GM21786 (cell line): ENCODE data around the gene PLD3.

Experiments used
- ATAC-seq: cut with Tn5 transposase; IDR thresholded peaks from one replicate; pipeline ENCODE4 v1.9.1; 2021; ENCODE audit not compliant: unreplicated experiment

The PLD3 gene

DNA sequence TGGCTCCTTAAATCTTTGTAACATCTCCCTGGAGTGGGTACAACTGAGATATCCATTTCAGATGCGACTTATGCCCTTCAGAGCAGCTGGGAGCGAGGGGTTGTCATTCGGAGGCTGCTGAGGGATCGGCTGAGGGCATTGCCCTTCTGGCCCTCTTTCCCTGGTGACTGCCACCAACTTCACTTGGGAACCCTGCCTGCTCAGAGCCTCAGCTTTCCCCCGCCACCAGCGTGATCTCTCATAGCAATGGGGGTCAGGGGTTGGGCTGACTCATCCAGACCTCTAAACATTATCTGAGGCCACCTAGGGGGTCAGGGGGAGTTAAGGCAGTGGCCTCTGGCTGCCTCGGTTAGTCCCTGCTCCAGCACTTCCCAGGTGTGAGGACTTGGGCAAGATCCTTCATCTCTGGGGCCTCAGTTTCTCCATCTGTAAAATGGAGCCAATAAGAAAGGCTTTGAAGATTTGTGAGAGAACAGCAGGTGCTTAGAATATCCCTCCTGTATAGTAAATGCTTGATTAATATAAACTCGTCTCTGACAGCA is 63.5 kb downstream of the PLD3 start:
- no peak for ATAC-seq

- ATAC-seq, result no peak
These were observed 64.4 kb downstream of the PLD3 start for GRCh38 chr19:40412866-40413265.

GRCh38 chr19:40413291-40413845 is 64.9 kb downstream of the PLD3 start, which contains the start of gene PRX:
TSS of gene PRX (minus strand) at chr19:40413378. CDS start at chr19:40407932, 5,446 bp downstream.
- no peak for ATAC-seq

- no peak for ATAC-seq
These were observed 66.3 kb downstream of the PLD3 start for GRCh38 chr19:40414542-40415535.

DNA sequence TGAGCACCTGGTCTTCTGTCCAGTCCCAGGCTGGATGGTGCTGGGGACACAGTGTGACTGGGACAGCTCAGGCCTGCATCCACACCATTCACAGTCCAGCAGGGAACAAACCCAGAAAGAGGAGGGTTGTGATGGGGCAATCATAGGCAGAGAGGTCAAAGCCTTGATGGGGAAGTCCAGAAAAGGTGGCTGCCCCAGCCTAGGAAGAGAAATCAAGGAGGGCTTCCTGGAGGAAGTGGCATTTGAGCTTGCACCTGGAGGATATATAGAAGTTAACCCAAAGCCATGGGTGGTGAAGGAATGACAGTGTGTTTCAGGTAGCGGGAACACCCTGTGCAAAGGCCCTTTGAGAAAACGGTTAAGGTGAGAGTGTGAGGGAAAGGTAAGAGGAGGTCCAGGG is 67.3 kb downstream of the PLD3 start:
- no peak for ATAC-seq

GRCh38 chr19:40416918-40417642 is 68.6 kb downstream of the PLD3 start:
- no peak for ATAC-seq

DNA sequence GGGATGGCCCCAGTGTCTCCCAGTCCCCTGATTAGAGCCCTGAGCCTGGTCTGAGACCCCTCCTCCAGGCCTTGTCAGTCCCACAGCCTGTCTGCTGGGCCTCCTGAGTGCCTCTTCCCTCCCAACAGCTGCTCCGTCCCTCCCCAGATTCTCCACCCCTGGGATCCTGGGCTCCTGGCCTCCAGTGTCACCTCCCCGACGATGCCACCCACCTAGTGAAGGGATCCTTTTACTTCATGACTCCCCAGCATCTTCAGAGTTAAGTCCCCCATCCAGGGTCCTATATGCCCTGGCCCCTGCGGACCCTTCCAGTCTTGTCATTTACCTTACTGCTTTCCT is 69.1 kb downstream of the PLD3 start:
- no peak for ATAC-seq

DNA sequence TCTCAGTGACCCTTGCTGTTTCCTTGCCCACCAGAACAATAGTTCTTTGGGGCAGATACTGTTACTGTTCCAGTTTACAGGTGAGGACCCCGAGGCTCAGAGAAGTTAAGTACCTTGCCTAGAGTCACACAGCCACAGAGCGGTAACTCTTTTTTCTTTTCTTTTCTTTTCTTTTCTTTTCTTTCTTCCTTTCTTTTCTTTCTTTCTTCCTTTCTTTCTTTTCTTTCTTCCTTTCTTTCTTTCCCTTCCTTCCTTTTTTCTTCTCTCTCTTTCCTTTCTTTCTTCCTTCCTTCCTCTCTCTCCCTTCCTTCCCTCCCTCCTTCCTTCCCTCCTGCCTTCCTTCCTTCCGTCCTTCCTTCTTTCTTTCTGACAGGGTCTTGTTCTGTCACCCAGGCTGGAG is 69.5 kb downstream of the PLD3 start:
- ATAC-seq, result no peak

DNA sequence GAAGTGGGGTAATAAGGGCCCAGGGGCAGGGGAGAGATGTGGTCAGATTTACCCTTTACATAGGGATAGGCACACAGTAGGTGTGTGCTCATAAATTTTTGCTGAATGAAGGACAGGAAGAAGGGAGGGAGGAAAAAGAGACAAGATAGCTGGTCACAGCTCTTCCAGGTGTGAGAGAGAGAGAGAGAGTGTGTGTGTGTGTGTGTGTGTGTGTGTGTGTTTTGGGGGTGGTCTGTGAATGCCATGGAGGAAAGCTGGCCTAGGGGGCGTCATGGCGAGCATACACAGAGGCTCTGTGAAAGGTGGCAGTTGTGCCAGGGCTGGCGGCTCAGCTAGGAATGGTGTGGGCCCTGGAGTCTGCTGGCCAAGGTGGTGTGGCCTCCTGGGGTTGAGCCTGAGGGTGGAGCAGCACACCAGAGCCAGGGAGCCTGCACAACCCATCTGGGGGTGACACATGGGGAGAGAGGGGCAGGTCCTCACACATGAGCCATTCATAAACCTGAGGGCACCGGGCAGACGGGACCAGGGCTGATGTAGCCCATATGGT is 70.6 kb downstream of the PLD3 start:
- no peak for ATAC-seq

DNA sequence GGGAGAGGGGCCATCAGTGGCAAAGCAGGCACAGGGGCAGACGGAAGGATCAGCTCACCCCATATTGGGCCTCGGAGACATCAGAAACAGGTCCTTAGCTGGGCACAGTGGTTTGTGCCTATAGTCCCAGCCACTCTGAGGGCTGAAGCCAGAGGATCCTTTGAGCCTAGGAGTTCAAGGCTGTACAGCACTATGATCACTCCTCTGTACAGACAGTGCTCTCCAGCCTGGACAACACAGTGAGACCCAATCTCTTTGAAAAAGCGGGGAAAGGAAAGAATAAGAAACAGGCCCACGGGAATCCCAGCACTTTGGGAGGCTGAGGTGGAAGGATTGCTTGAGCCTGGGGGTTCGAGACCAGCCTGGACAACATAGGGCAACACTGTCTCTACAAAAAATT is 71.3 kb downstream of the PLD3 start:
- no peak for ATAC-seq

- no peak for ATAC-seq
These were observed 71.9 kb downstream of the PLD3 start for GRCh38 chr19:40420451-40420765.

DNA sequence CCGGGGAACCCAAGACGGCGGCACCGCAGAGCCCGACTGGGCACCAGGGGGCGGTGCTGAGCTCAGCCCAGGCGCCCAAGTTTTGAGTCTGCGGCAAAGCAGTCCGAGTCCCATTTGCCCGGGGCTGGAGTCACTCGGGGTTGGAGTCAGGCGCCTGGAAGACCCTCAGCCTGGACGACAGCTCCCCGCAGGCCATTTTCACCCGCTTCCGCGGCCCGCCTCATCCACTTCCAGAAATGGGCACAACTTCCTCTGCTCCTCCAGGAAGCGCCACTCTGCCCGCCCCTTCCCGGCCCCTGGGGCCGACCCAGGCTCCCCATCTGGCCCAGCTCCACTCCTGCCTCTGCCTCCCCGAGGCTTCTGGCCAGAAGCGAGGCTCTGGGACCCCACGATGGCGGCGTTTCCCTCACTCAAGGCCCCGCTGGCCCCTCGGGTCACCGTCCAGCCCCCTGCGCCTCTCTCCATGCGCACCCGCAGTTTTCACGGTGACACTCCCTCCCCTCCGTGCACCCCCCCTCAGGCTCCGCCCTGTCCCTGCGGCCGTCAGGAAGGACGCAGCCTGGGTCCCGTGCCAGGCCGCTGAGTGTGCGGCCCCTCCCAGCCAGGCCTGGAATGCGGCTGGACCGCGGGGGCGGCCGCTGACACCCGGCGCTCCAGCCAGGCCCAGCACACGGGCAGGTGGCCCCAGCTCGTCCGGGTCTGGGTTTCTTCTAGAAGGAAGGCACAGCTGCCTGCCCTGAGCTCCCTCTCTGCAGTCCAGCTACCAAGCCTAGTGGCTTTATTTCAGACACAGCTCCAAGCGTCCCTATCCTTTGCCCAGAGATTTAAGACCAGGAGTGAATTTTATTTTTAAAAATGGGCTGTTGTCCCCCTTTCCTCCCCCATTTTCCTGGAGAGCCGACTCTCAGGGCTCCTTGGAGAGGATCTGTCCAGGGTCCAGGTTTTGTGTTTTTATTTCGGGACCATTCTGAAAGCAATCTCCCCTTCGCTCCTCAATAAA is 72.6 kb downstream of the PLD3 start:
- ATAC-seq, result peak; percentile 35

GRCh38 chr19:40421993-40422747 is 73.7 kb downstream of the PLD3 start:
- no peak for ATAC-seq

GRCh38 chr19:40422748-40423566 is 74.5 kb downstream of the PLD3 start:
- no peak for ATAC-seq

DNA sequence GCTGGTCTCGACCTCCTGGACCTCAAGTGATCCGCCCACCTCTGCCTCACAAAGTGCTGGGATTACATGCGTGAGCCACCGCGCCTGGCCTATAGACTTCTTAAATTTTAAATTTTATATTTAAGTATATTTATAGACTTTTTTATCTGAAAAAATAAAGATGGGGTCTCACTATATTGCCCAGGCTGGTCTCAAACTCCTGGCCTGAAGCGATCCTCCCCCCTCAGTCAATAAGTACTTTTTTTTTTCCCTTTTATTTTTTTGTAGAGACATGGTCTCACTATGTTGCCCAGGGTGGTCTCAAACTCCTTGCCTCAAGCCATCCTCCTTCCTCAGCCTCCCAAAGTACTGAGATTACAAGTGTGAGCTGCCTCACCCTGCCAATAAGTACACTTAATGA is 75.4 kb downstream of the PLD3 start:
- ATAC-seq, result no peak

DNA sequence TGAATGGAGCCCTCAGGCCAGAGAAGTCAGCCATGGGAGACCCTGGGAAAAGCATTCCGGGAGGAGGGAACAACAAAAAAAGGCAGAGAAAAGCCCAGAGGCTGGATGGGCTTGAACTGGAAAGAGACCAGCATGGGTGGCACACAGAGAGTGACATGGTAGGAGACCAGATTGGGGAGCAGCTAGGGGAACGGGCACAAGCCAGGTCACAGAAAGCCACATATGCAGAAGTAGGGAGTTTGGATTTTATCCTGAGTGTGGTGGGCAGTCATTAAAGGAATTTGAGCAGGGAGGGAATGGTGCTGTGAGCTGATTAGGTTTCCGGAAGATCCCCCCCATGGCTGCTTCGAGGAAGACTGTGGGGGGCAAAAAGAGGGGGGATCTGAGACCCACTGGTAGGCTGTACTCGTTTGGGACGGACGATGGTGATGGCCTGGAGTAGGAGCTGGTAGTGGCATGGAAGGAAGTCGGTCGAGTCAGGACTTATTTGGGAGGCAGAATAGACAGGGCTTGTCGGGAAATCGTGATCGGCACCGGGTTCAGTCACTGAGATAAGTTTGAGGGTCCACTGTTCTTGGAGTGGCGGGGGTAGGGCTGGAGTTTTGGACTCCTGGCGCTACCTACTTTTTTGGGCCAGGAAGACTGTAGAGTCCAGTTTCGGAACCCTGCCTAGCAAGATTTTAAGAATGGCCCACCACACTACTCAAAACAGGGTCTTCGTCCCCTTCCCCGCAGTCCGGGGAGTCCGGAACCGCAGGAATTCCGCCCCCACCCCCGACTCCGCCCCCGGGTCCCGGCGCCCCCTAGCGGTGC is 76.3 kb downstream of the PLD3 start:
- no peak for ATAC-seq

- ATAC-seq, result peak; percentile 71
These were observed 77.2 kb downstream of the PLD3 start, which contains the start of gene SERTAD1 for GRCh38 chr19:40425450-40426287. TSS of gene SERTAD1 (minus strand) at chr19:40425992. CDS start at chr19:40423546, 2,446 bp downstream.
